ENCODE measurements around the gene GGCT. TPM values are rescaled to one million over a fixed set of nuclear protein-coding genes. Genes with fewer than 3 reads are reported as not detected.
"Not testable (repeated sequence)": the region's sequence is repeated elsewhere in the genome, so short reads cannot be mapped to it uniquely, and the experiment has no call there.

The GGCT gene
- polyA plus RNA-seq, 3 donors: 7.6 to 18.1 (median 10.7) TPM

- intact Hi-C loops (cut with micrococcal nuclease): loop anchor here (2.0 to 10.0 kb wide), 3 partner anchors 51 to 1327 kb away; no protein-coding TSS in a partner anchor
- no peaks in the 10 kb centered on the region for H3K79me2 ChIP-seq (ENCODE audit: insufficient read depth, low read length)
- DNase-seq: no peak
Measured at GRCh38 chr7:30511494-30511893, 6.9 kb upstream of the GGCT start.

GRCh38 chr7:30510124-30511075, 5.8 kb upstream of the GGCT start:
- DNase-seq: peak; percentile 29 to 47 (median 45)
- no CpG with 5 or more reads among the region's 4 CpGs for WGBS (ENCODE audit: insufficient coverage)
- peaks cover 9% of the 10 kb centered on the region for H3K4me1 Mint-ChIP-seq

More at GRCh38 chr7:30511494-30511893, 6.9 kb upstream of the GGCT start:
- H3K27me3 ChIP-seq (ENCODE audit: control insufficient read depth in 2 of 2, insufficient read depth in 2 of 2, low read length in 2 of 2): no peaks in the 10 kb centered on the region
- no CpG with 5 or more reads among the region's 2 CpGs for WGBS (ENCODE audit: insufficient coverage)
- H3K9ac ChIP-seq (ENCODE audit: insufficient read depth, low read length, poor library complexity, severe bottlenecking): no peak overlapping the region
- Mint-ChIP-seq H3K4me1 (peaks cover 4% of the 10 kb centered on the region), H3K4me3 (no peak overlapping the region), H3K36me3 (peaks cover 13 to 17% of the 10 kb centered on the region in 2 donors), H3K27ac (peak overlapping the region in 1 of 7 donors; percentile 7), H3K27me3 (ENCODE audit: low read depth in 3 of 3) (peaks cover 0 to under 1% (median 0%) of the 10 kb centered on the region in 3 donors), H3K9me3 (peaks cover 0 to 10% (median 7%) of the 10 kb centered on the region in 7 donors)
- H2AFZ ChIP-seq (ENCODE audit: insufficient read depth, low read depth, low read length, poor library complexity, severe bottlenecking): no peak overlapping the region
- H3K4me1 ChIP-seq (ENCODE audit: control insufficient read depth in 1 of 2, insufficient read depth in 2 of 2, low read length in 2 of 2): no peaks in the 10 kb centered on the region
- peaks cover 0 to 16% of the 10 kb centered on the region in 2 donors for H3K36me3 ChIP-seq (replicated peaks in 1 of 2; ENCODE audit: control insufficient read depth in 1 of 2, insufficient read depth in 2 of 2, low read length in 2 of 2)
- H3K4me3 ChIP-seq (replicated peaks in 1 of 3; ENCODE audit: low read depth in 2 of 3, low read length in 3 of 3): no peak overlapping the region
- H3K9me3 ChIP-seq (replicated peaks in 1 of 2; ENCODE audit: control insufficient read depth in 1 of 2, insufficient read depth in 1 of 2, low read length in 2 of 2): peaks cover 0 to 4% of the 10 kb centered on the region in 2 donors
- no peaks in the 10 kb centered on the region for H4K20me1 ChIP-seq (ENCODE audit: insufficient read depth, low read length)
- no peak overlapping the region for H3K4me2 ChIP-seq (replicated peaks; ENCODE audit: extremely low read depth, low read length, poor library complexity, severe bottlenecking)
- no peak overlapping the region for H3K27ac ChIP-seq (ENCODE audit: low read depth in 1 of 2, low read length in 2 of 2)
- TF ChIP-seq, protein P1, sequence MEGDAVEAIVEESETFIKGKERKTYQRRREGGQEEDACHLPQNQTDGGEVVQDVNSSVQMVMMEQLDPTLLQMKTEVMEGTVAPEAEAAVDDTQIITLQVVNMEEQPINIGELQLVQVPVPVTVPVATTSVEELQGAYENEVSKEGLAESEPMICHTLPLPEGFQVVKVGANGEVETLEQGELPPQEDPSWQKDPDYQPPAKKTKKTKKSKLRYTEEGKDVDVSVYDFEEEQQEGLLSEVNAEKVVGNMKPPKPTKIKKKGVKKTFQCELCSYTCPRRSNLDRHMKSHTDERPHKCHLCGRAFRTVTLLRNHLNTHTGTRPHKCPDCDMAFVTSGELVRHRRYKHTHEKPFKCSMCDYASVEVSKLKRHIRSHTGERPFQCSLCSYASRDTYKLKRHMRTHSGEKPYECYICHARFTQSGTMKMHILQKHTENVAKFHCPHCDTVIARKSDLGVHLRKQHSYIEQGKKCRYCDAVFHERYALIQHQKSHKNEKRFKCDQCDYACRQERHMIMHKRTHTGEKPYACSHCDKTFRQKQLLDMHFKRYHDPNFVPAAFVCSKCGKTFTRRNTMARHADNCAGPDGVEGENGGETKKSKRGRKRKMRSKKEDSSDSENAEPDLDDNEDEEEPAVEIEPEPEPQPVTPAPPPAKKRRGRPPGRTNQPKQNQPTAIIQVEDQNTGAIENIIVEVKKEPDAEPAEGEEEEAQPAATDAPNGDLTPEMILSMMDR (IDR thresholded peaks at IDR 0.05): no peak

DNA sequence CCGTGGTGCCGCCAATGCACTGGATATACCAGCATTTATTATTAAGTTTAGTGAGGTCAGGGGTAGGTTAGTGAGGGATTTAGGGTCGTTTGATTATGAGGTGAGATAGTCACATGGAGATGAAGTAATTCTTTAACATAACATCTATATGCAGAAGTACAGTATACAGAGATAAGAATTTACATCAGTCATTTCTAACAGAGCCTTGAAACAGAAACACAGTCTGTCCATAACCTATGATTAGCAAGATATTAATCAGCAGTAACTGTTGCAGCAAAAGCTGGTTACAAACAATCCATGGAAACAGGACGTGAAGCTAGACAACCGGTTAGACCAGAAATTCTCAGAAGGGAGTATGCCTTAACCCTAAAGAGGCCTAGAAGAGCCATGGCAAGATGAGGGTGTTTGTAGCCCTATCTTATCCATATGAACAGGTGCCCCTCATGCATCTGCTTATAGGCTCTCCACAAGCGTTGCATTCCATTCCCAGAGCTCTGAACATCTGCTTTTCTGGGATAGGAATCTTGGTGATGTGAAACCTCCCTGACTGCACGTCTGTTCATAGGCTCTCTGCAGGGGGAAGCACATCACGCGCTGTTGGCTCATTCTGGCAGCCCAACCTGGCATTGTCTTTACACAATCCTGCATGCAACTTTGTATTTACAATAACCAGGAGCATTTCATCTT, 4.7 kb upstream of the GGCT start:
- intact Hi-C loops (cut with micrococcal nuclease); H3K4me2 ChIP-seq (replicated peaks; ENCODE audit: extremely low read depth, low read length, poor library complexity, severe bottlenecking); H3K27ac ChIP-seq (ENCODE audit: low read depth in 1 of 2, low read length in 2 of 2); H4K20me1 ChIP-seq (ENCODE audit: insufficient read depth, low read length); H3K4me1 ChIP-seq (ENCODE audit: control insufficient read depth in 1 of 2, insufficient read depth in 2 of 2, low read length in 2 of 2); H3K27ac Mint-ChIP-seq; H3K79me2 ChIP-seq (ENCODE audit: insufficient read depth, low read length); H2AFZ ChIP-seq (ENCODE audit: insufficient read depth, low read depth, low read length, poor library complexity, severe bottlenecking); H3K27me3 ChIP-seq (ENCODE audit: control insufficient read depth in 2 of 2, insufficient read depth in 2 of 2, low read length in 2 of 2); H3K27me3 Mint-ChIP-seq (ENCODE audit: low read depth in 3 of 3); H3K9ac ChIP-seq (ENCODE audit: insufficient read depth, low read length, poor library complexity, severe bottlenecking); H3K4me3 ChIP-seq (replicated peaks in 1 of 3; ENCODE audit: low read depth in 2 of 3, low read length in 3 of 3); H3K9me3 ChIP-seq (replicated peaks in 1 of 2; ENCODE audit: control insufficient read depth in 1 of 2, insufficient read depth in 1 of 2, low read length in 2 of 2); DNase-seq; H3K4me3 Mint-ChIP-seq; H3K36me3 ChIP-seq (replicated peaks in 1 of 2; ENCODE audit: control insufficient read depth in 1 of 2, insufficient read depth in 2 of 2, low read length in 2 of 2): not testable (repeated sequence)
- WGBS (ENCODE audit: insufficient coverage): no CpG with 5 or more reads among the region's 9 CpGs
- Mint-ChIP-seq H3K4me1 (peaks cover 15% of the 10 kb centered on the region), H3K36me3 (peaks cover 8 to 12% of the 10 kb centered on the region in 2 donors), H3K9me3 (peaks cover 0 to 10% (median 7%) of the 10 kb centered on the region in 7 donors)

More at GRCh38 chr7:30510124-30511075, 5.8 kb upstream of the GGCT start:
- peaks cover 10 to 13% of the 10 kb centered on the region in 2 donors for H3K36me3 Mint-ChIP-seq
- Histone ChIP-seq H3K79me2 (ENCODE audit: insufficient read depth, low read length) (no peaks in the 10 kb centered on the region), H3K36me3 (replicated peaks in 1 of 2; ENCODE audit: control insufficient read depth in 1 of 2, insufficient read depth in 2 of 2, low read length in 2 of 2) (peaks cover 0 to 5% of the 10 kb centered on the region in 2 donors), H3K9ac (ENCODE audit: insufficient read depth, low read length, poor library complexity, severe bottlenecking) (no peak overlapping the region), H3K4me3 (replicated peaks in 1 of 3; ENCODE audit: low read depth in 2 of 3, low read length in 3 of 3) (no peak overlapping the region), H3K4me2 (replicated peaks; ENCODE audit: extremely low read depth, low read length, poor library complexity, severe bottlenecking) (no peak overlapping the region), H3K4me1 (ENCODE audit: control insufficient read depth in 1 of 2, insufficient read depth in 2 of 2, low read length in 2 of 2) (peaks cover 2% of the 10 kb centered on the region in 2 donors), H3K27ac (ENCODE audit: low read depth in 1 of 2, low read length in 2 of 2) (no peak overlapping the region), H3K27me3 (ENCODE audit: control insufficient read depth in 2 of 2, insufficient read depth in 2 of 2, low read length in 2 of 2) (no peaks in the 10 kb centered on the region), H2AFZ (ENCODE audit: insufficient read depth, low read depth, low read length, poor library complexity, severe bottlenecking) (no peak overlapping the region), H3K9me3 (replicated peaks in 1 of 2; ENCODE audit: control insufficient read depth in 1 of 2, insufficient read depth in 1 of 2, low read length in 2 of 2) (peaks cover 0 to 4% of the 10 kb centered on the region in 2 donors), H4K20me1 (ENCODE audit: insufficient read depth, low read length) (no peaks in the 10 kb centered on the region)
- H3K9me3 Mint-ChIP-seq: peaks cover 0 to 10% (median 7%) of the 10 kb centered on the region in 7 donors
- TF ChIP-seq, protein P1 (IDR thresholded peaks at IDR 0.05): peak; percentile 93
- intact Hi-C loops (cut with micrococcal nuclease): loop anchor here (2.0 to 10.0 kb wide), 3 partner anchors 52 to 1326 kb away; no protein-coding TSS in a partner anchor
- H3K27ac Mint-ChIP-seq: no peak overlapping the region
- no peak overlapping the region for H3K4me3 Mint-ChIP-seq
- peaks cover 0 to 1% (median 0%) of the 10 kb centered on the region in 3 donors for H3K27me3 Mint-ChIP-seq (ENCODE audit: low read depth in 3 of 3)

All from CD14-positive monocyte (primary cell).